WI38 (cell line): ENCODE measurements around the gene WDR87.

Experiments used
- H3K4me3 ChIP-seq: 2 replicates; pipeline ENCODE4 v1.5.1; 2011; ENCODE audit warnings: low read depth, mild to moderate bottlenecking, control low read depth, low read length
- CTCF ChIP-seq: IDR thresholded peaks from 2 replicates; pipeline ENCODE4 v1.5.1; 2012; ENCODE audit warnings: low read depth, mild to moderate bottlenecking, control low read depth, low read length

Gene WDR87

GRCh38 chr19:37855098-37855497 lies 51.3 kb downstream of the WDR87 start:
- no peak overlapping the region; the same call in 1 of the 2 replicates for H3K4me3 ChIP-seq
- no peak for TF ChIP-seq CTCF

- TF ChIP-seq CTCF, result no peak
- no peak overlapping the region for H3K4me3 ChIP-seq
Observed at GRCh38 chr19:37845932-37846331, 60.5 kb downstream of the WDR87 start.
